ENCODE measurements around the gene ASCC1. TPM values are rescaled to one million over a fixed set of nuclear protein-coding genes. Genes with fewer than 3 reads are reported as not detected.
A peak's percentile ranks its signal among the peaks of the same experiment; 100 is the strongest.

The ASCC1 gene
- total and polyA plus RNA-seq, 8 donors: 4.3 to 142 (median 13.6) TPM

DNA sequence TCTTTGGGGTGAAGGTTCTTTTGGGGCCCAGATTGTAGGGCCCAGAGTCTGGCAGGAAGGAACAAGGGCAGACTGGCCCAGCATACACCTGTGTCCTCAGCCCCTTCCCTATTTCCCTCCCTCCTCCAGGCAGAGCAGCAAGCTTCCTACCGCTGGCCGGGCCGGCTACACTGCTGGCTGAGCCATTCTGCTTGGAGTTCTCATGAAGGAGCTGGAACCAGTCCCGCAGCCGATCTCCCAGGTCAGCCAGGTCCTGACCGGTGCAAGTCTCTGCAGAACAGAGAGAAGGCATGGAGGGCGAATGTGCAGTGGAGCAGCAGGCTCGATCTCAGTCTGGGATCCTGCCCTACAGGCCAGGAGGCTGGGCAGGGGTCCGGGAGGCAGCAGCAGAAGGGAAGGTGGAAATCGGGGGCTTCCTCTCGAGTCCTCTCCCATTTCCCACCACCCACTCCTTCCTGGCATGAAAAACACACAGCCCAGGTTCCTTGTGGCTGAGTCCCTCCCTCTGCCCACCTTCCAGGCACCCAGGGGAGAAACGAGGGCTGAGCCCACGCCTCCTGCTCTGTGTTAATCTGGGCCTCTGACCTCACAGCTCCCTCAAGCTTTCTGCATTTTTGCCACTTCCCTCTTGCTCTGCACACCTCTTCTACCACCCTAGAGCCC lies 148.5 kb downstream of the ASCC1 start:
- peak in 1 of 2 donors; percentile 50 for DNase-seq
- Histone ChIP-seq H3K9me3 (no peaks in the 10 kb centered on the region), H3K36me3 (peaks cover 0 to 4% (median 0%) of the 10 kb centered on the region in 4 donors), H3K27ac (no peak overlapping the region), H3K27me3 (no peaks in the 10 kb centered on the region), H3K4me1 (peaks cover 0 to 15% (median 3%) of the 10 kb centered on the region in 4 donors), H3K4me3 (no peak overlapping the region)
- WGBS, 5 donors: 61 to 73% (median 62%) methylated on average over 12 to 13 of the region's 13 CpGs
- TF ChIP-seq, protein P1, sequence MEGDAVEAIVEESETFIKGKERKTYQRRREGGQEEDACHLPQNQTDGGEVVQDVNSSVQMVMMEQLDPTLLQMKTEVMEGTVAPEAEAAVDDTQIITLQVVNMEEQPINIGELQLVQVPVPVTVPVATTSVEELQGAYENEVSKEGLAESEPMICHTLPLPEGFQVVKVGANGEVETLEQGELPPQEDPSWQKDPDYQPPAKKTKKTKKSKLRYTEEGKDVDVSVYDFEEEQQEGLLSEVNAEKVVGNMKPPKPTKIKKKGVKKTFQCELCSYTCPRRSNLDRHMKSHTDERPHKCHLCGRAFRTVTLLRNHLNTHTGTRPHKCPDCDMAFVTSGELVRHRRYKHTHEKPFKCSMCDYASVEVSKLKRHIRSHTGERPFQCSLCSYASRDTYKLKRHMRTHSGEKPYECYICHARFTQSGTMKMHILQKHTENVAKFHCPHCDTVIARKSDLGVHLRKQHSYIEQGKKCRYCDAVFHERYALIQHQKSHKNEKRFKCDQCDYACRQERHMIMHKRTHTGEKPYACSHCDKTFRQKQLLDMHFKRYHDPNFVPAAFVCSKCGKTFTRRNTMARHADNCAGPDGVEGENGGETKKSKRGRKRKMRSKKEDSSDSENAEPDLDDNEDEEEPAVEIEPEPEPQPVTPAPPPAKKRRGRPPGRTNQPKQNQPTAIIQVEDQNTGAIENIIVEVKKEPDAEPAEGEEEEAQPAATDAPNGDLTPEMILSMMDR (IDR thresholded peaks at IDR 0.05): no peak
- no peak for TF ChIP-seq EP300 (IDR thresholded peaks at IDR 0.05)
- no peak for TF ChIP-seq POLR2A (IDR thresholded peaks at IDR 0.05)
- TF ChIP-seq POLR2AphosphoS5 (IDR thresholded peaks at IDR 0.05): no peak
- intact Hi-C loops (cut with DNase I; ENCODE audit: low total_unique reads): no loop called here

DNA sequence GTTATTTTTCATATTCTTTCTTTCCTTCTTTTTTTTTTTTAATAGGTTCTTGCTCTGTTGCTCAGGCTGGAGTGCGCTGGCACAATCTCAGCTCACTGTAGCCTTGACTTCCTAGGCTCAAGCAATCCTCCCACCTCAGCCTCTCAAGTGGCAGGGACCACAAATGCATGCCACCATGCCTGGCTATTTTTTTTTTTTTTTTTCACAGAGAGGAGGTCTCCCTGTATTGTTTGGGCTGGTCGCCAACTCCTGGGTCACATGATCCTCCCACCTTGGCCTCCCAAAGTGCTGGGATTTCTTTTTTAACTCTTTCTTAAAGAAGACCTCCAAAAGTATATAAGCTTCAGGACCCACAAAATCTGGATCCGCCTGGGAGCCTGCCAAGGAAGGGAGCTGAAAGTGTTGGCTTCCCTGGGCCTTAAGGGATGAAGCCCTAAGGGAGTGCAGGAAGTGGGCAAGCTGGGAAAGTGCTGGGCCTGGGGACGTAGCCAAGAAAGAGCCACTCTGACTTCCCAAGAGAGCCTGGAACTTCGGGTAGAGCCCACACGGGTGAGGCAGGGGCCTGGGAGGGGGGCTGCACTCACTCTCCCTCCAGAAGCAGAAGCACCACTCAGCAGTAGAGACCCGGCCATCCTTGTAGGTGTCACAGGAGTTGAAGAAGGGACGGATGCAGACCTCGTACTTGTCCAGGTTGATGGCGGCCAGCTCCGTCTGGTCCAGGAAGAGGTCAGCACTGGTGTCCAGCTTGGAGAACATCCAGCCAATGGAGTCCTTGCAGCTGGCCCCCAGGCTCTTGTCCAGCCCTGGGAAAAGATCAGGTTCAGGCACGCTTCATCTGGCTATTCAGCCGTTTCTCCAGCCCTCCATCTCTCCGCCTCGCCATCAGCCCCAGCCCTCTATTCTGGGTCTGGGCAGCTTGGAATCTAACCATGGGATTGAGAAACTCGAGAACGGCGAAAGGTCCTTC lies 149.5 kb downstream of the ASCC1 start:
- WGBS, 5 donors: 75 to 85% (median 78%) methylated on average over 18 of the region's 18 CpGs
- H3K9me3 ChIP-seq: no peaks in the 10 kb centered on the region

DNA sequence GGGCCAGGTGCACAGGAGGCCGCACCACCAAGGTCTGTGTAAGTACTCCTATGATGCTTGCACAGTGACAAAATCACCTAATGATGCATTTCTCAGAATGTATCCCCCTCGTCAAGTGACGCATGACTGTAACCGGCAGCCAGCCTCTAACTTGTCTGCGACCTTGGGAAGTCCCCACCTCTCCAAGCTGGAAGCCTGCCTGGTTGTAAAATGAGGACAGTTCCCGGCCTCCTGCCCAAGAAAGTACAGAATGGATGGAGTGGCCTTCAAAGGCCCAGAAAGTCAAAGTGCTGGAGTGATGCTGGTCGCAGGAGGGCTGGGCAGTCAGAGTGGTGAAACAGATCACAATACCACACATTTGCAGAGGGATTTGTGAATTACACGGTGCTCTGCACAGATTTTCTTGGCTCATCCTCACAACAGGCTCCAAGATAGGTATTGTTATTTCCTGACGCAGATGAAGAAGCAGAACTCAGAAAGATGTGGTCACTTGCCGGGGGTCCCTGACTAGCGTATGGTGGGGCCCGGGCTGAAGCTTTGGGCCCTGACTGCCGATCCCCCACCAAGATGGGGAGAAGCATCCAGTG lies 150.5 kb downstream of the ASCC1 start:
- H3K27ac ChIP-seq: no peak overlapping the region
- no peaks in the 10 kb centered on the region for H3K9me3 ChIP-seq
- peaks cover 0 to 4% (median 0%) of the 10 kb centered on the region in 4 donors for H3K36me3 ChIP-seq
- no peak overlapping the region for H3K4me3 ChIP-seq
- intact Hi-C loops (cut with DNase I; ENCODE audit: low total_unique reads): no loop called here
- TF ChIP-seq, protein P1 (IDR thresholded peaks at IDR 0.05): no peak
- TF ChIP-seq POLR2A (IDR thresholded peaks at IDR 0.05) (no peak), EP300 (IDR thresholded peaks at IDR 0.05) (no peak), POLR2AphosphoS5 (IDR thresholded peaks at IDR 0.05) (no peak)
- no peaks in the 10 kb centered on the region for H3K27me3 ChIP-seq
- peaks cover 0 to 15% (median 3%) of the 10 kb centered on the region in 4 donors for H3K4me1 ChIP-seq
- 83 to 90% (median 87%) methylated on average over 12 to 13 of the region's 13 CpGs for WGBS, 5 donors
- DNase-seq: no peak

More for the DNA sequence above, 149.5 kb downstream of the ASCC1 start:
- DNase-seq: peak in 1 of 2 donors; percentile 55
- intact Hi-C loops (cut with DNase I; ENCODE audit: low total_unique reads): no loop called here
- Histone ChIP-seq H3K4me1 (peaks cover 0 to 15% (median 3%) of the 10 kb centered on the region in 4 donors), H3K27ac (no peak overlapping the region), H3K36me3 (peaks cover 0 to 4% (median 0%) of the 10 kb centered on the region in 4 donors), H3K4me3 (no peak overlapping the region), H3K27me3 (no peaks in the 10 kb centered on the region)
- TF ChIP-seq EP300 (IDR thresholded peaks at IDR 0.05): no peak
- TF ChIP-seq POLR2AphosphoS5 (IDR thresholded peaks at IDR 0.05): no peak
- TF ChIP-seq POLR2A (IDR thresholded peaks at IDR 0.05): no peak
- TF ChIP-seq, protein P1 (IDR thresholded peaks at IDR 0.05): no peak

Measured in stomach (tissue), 9 donors.